HL-60 (cell line): ENCODE data around the gene STXBP5.

Source experiments
- DNase-seq, 2 experiments: peaks; one replicate each; pipeline ENCODE4 v3.0.0-alpha.2; 2010 to 2020; ENCODE audit warnings: low read depth in 1 of 2, low spot score in 1 of 2
- H3K27ac ChIP-seq: fragments of 250-450 bp; sonication (Bioruptor Pico); replicated peaks from 2 replicates; pipeline ENCODE4 v1.5.1; 2020; ENCODE audit warnings: mild to moderate bottlenecking, moderate library complexity
- H3K27me3 ChIP-seq: fragments of 250-450 bp; sonication (Bioruptor Pico); 2 replicates; pipeline ENCODE4 v1.5.1; 2021; ENCODE audit warnings: mild to moderate bottlenecking, moderate library complexity; ENCODE audit not compliant: insufficient read depth, poor library complexity, severe bottlenecking
- H3K4me3 ChIP-seq: replicated peaks from 2 replicates; pipeline ENCODE4 v1.5.1; 2011; ENCODE audit warnings: mild to moderate bottlenecking, control low read depth, low read length; ENCODE audit not compliant: insufficient read depth
- CTCF ChIP-seq: IDR thresholded peaks from one replicate; pipeline ENCODE4 v1.5.1; 2011; ENCODE audit warnings: low read length, control low read depth, inconsistent platforms; ENCODE audit not compliant: insufficient read depth
- GABPA ChIP-seq: IDR thresholded peaks from 2 replicates; pipeline ENCODE4 v1.6.1; 2012; ENCODE audit warnings: low read depth
- POLR2AphosphoS5 ChIP-seq: IDR thresholded peaks from 2 replicates; pipeline ENCODE4 v1.6.1; 2012; ENCODE audit warnings: low read depth
- REST ChIP-seq: IDR thresholded peaks from 2 replicates; pipeline ENCODE4 v1.6.1; 2012; ENCODE audit warnings: low read depth; ENCODE audit not compliant: insufficient replicate concordance
- SPI1 ChIP-seq: IDR thresholded peaks from 2 replicates; pipeline ENCODE4 v1.6.1; 2012; ENCODE audit warnings: low read depth, mild to moderate bottlenecking, borderline replicate concordance

STXBP5 gene

GRCh38 chr6:147160593-147160992 lies 43.6 kb upstream of the STXBP5 start:
- DNase-seq, result no peak
- no peak overlapping the region for H3K4me3 ChIP-seq
- no peaks in the 10 kb centered on the region for H3K27me3 ChIP-seq
- peak overlapping the region; percentile 95 for H3K27ac ChIP-seq
- TF ChIP-seq POLR2AphosphoS5 (no peak), SPI1 (no peak), CTCF (no peak), REST (no peak), GABPA (no peak)

GRCh38 chr6:147161253-147161973 lies 42.8 kb upstream of the STXBP5 start:
- TF ChIP-seq REST, result no peak
- TF ChIP-seq CTCF, result no peak
- no peak for TF ChIP-seq POLR2AphosphoS5
- TF ChIP-seq GABPA, result no peak
- no peak for TF ChIP-seq SPI1
- H3K27ac ChIP-seq, result no peak overlapping the region

GRCh38 chr6:147161974-147162495 lies 42.2 kb upstream of the STXBP5 start:
- Histone ChIP-seq H3K27ac (no peak overlapping the region), H3K27me3 (no peaks in the 10 kb centered on the region), H3K4me3 (no peak overlapping the region)
- no peak for DNase-seq
- no peak for TF ChIP-seq REST
- no peak for TF ChIP-seq POLR2AphosphoS5
- no peak for TF ChIP-seq GABPA
- TF ChIP-seq CTCF, result no peak
- no peak for TF ChIP-seq SPI1

More at GRCh38 chr6:147161253-147161973, 42.8 kb upstream of the STXBP5 start:
- DNase-seq, result no peak
- no peak overlapping the region for H3K4me3 ChIP-seq
- H3K27me3 ChIP-seq, result no peaks in the 10 kb centered on the region
